ENCODE results near the gene NUP62. TPM values are rescaled to one million over a fixed set of nuclear protein-coding genes. Genes with fewer than 3 reads are reported as not detected.

NUP62 gene
- total and polyA plus RNA-seq, 2 experiments from 2014 or later = 55.5 to 99.4 TPM

DNA sequence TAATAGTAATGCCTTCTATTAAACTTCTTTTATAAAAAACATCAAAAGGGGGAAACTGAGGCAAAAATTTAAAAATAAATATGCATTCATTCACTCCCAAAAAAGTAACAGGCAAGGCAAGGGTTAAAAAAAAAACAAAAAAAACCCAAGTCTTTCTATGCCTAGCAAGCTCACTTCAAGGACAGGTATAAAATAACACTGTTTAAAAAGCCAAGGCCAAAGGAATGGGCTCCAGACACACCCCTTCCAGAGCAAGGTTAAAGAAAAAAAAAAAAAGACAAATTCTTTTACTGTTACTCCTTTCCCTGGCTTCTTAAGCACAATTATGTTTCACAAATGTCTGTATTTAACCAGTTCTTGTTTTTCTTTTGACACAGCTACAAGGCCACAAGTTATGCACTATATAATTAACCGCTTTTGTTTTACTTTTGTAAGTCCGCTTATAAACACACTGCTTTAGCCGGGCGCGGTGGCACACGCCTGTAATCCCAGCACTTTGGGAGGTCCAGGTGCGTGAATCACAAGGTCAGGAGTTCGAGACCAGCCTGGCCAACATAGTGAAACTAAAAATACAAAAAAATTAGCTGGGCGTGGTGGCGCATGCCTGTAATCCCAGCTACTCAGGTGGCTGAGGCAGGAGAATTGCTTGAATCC is 28.1 kb upstream of the NUP62 start (continued):
- TF ChIP-seq, protein P1, sequence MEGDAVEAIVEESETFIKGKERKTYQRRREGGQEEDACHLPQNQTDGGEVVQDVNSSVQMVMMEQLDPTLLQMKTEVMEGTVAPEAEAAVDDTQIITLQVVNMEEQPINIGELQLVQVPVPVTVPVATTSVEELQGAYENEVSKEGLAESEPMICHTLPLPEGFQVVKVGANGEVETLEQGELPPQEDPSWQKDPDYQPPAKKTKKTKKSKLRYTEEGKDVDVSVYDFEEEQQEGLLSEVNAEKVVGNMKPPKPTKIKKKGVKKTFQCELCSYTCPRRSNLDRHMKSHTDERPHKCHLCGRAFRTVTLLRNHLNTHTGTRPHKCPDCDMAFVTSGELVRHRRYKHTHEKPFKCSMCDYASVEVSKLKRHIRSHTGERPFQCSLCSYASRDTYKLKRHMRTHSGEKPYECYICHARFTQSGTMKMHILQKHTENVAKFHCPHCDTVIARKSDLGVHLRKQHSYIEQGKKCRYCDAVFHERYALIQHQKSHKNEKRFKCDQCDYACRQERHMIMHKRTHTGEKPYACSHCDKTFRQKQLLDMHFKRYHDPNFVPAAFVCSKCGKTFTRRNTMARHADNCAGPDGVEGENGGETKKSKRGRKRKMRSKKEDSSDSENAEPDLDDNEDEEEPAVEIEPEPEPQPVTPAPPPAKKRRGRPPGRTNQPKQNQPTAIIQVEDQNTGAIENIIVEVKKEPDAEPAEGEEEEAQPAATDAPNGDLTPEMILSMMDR (conservative IDR thresholded peaks at IDR 0.05; ENCODE audit: low read depth in 2 of 2) = no peak

DNA sequence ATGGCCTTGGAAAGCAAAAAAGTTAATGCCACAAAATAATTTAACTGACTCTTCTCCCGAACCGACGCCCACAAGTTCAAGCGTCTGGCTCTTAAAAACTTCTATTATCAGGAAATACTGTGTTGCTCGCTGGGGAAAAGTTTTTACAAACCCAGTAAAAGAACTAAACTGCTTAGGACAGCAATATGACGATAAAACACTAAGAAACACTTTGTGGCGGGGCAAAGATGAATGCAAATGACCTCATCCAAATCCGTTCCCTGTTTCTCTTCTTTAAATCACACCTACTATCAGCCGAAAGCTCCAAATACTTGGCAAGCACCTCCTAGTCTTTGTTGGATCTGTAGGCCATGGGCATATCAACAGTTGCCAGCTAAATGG is 26.8 kb upstream of the NUP62 start:
- peaks cover 31% of the 10 kb centered on the region for H3K4me1 Mint-ChIP-seq
- TF ChIP-seq JUNB (IDR thresholded peaks at IDR 0.05; ENCODE audit: unreplicated experiment) (no peak), ZNF462 (CRISPR knock-in tag; IDR thresholded peaks at IDR 0.05) (no peak), ZNF114 (CRISPR knock-in tag; IDR thresholded peaks at IDR 0.05) (no peak), CREB1 (CRISPR knock-in tag; IDR thresholded peaks at IDR 0.05; ENCODE audit: low read depth) (no peak), EZH2 (IDR thresholded peaks at IDR 0.05; ENCODE audit: low read depth, unreplicated experiment) (no peak), ETS1 (IDR thresholded peaks at IDR 0.05) (no peak), EZH2phosphoT487 (IDR thresholded peaks at IDR 0.05; ENCODE audit: unreplicated experiment) (no peak), REST (IDR thresholded peaks at IDR 0.05; ENCODE audit: unreplicated experiment) (no peak)
- H2AFZ ChIP-seq = no peak overlapping the region
- H3K9me3 Mint-ChIP-seq = peaks cover 9% of the 10 kb centered on the region
- ATAC-seq = no peak
- peaks cover 16% of the 10 kb centered on the region for H3K27me3 Mint-ChIP-seq (ENCODE audit: insufficient read depth, low read depth, poor library complexity)
- no peaks in the 10 kb centered on the region for H3K79me2 ChIP-seq (replicated peaks; ENCODE audit: insufficient read depth)
- H3K27me3 ChIP-seq (ENCODE audit: insufficient read depth) = no peaks in the 10 kb centered on the region
- H3K36me3 Mint-ChIP-seq (ENCODE audit: low read depth) = no peaks in the 10 kb centered on the region; the same call in 2 of the 3 replicates
- H3K4me3 Mint-ChIP-seq = no peak overlapping the region
- no peak overlapping the region for H3K27ac Mint-ChIP-seq
- peaks cover 39% of the 10 kb centered on the region; the same call in 1 of the 2 replicates for H3K4me1 ChIP-seq (ENCODE audit: insufficient read depth)
- no peak overlapping the region for H3K4me2 ChIP-seq
- no peaks in the 10 kb centered on the region for H4K20me1 ChIP-seq (replicated peaks; ENCODE audit: insufficient read depth)
- H3K36me3 ChIP-seq (ENCODE audit: insufficient read depth) = no peaks in the 10 kb centered on the region
- no peak overlapping the region for H3K4me3 ChIP-seq
- H3F3A ChIP-seq (replicated peaks; ENCODE audit: low read depth) = no peaks in the 10 kb centered on the region
- no peaks in the 10 kb centered on the region for H3K9me2 ChIP-seq (ENCODE audit: insufficient read depth)
- no peak overlapping the region for H3K27ac ChIP-seq (ENCODE audit: low read depth)
- no peak for DNase-seq (ENCODE audit: low spot score)
